ENCODE data around the gene BCKDHB.
A peak's percentile ranks its signal among the peaks of the same experiment; 100 is the strongest.
"Not testable (repeated sequence)": the region's sequence is repeated elsewhere in the genome, so short reads cannot be mapped to it uniquely, and the experiment has no call there.

BCKDHB gene

DNA sequence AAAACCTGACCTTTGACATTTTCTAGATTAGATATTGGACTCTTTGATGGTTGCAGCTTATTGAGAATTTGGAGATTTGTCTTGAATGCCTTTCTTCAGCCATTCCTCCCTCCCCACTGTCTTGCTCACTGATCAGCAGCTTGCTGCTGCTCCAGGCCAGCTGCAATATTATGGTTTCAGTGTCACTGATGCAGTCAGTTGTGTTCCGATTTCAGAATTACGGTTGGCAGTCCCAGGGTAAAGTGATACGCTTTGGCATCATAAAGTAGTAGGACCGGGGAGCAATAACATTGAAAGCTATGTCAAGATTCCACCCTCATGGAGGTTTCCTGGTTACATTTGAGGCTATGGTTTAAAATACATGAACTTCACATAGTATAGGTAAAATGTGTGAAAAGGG, 152.6 kb downstream of the BCKDHB start:
- no peak for DNase-seq (ENCODE audit: low read depth in 2 of 2)

DNA sequence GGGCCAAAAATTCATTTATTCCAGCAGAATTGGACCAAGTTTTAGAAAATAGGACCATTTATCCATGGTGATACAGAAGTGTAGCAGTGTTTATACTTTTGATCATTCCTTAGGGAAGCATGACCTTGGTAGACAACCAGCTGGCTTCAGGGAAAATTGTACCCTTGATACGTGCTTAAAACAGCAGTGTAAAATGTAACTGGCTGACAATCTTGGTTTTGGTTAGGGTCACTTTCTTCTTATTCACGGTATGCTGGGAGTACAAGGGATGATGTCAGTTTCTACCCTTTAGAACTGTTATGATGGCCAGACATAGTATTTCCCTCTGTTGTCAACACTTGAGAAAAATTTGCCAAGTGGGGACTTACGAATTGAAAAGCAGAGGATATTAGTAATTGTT, 157.1 kb downstream of the BCKDHB start:
- no peak for DNase-seq (ENCODE audit: low read depth in 2 of 2)

DNA sequence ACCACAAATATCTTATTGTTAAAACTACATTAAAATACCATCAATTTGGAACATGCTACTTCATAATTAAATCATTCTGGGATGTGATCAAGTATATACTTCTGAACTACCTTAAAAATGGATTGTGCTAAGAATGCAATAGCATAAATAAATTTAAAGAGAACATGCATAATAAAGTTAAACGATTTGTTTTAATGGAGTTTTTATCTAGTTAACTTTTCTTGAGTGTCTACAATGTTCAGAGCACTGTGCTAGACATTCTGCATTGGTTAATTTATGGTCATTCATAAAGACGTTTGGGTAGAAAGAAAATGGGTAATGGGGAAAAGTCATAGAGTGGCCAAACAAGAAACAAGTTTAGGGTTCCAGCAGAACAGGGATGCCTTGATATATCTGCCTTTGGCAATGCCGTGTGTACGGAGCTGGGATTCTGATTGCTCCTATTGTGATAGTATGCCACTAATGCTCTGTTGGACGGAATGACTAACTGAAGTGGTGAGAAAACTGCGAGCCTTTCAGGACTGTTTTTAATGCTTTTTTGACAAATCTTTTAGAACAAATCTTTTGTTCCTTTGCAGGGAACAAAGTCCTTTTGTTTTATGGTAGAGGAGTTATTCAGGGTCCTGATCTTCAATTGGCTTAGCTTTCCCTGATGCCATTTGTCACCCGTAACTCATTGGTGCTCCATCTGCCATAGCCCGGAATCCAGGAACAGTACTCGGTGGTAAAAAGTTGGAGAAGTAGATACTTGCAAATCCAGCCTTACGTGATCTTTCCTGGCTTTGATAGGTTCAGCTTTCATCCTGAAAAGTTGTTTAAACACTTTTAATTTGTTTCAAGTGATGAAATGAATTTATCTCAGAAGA, 162.6 kb downstream of the BCKDHB start:
- DNase-seq (ENCODE audit: low read depth in 2 of 2): no peak

DNA sequence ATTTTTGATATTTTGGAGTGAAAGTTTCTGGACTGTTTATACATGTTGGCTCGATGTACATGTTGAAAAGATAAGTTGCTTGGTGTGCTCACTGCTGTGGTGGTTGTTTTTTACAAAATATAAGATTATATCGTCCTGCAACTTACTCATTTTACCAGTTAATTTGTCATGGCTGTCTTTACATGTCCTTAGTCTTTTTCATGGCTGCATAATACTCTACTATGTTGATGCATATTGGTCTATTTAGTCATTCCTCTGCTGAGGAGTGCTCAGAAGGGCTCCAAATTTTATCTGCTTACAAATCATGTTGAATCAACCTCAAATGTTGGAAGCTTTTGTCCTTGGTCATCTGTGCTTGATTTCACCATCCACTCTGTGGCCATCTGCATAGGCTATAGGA, 164.6 kb downstream of the BCKDHB start:
- no peak for DNase-seq (ENCODE audit: low read depth in 2 of 2)

DNA sequence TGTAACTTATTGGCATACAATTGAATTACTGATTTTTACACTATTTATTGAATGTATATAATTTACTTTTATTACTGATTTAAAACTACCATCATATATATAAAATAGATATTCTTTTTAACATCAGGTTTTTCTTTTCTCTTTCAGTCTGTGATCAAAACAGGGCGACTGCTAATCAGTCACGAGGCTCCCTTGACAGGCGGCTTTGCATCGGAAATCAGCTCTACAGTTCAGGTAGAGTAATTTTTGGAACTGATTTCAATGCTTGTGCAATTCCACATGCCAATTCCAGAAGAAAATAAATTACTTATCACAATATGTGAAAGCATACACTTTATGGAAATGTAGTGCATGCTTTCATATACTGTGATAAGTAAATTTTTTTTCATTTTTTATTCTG, 166.5 kb downstream of the BCKDHB start:
- DNase-seq (ENCODE audit: low read depth in 2 of 2): no peak

DNA sequence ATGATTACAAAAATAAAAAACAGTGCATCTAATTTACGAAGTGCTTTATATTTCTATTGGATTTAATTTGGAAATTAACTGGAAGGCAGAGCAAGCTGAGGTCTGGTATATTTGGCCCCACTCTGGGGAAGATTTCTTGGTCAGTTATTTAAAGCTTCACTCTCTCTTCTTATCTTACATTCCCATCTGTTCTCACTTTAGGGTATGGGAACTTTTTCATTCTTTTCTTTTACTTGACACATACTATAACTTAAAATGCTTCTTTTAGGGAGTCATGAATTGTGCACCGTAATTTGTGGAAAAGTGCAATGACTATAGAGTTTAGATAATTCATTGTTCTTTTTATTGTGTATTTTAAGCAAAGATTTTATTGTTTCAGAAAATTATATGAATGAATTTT, 170.4 kb downstream of the BCKDHB start:
- peak in 1 of 2 experiments; percentile 20 for DNase-seq (ENCODE audit: low read depth in 2 of 2)

DNA sequence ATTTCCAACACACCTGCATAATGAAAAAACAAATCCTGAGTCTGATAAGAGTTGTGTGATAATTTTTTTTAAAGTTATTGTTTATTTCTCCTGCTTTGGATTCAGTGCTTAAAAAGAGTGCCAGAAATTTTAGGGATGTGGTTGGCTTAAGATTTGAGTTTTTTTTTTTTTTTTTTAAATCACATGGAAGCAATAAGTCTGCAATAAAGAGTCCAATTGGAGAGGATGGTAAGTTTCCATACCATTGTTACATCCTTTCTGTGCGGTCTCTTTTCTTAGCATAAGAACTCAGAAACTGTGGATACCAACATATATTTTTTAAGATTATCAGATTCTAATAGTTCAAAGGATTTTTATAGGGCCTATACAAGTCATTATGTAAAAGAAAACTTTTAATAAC, 171.0 kb downstream of the BCKDHB start:
- DNase-seq (ENCODE audit: low read depth in 2 of 2): no peak

DNA sequence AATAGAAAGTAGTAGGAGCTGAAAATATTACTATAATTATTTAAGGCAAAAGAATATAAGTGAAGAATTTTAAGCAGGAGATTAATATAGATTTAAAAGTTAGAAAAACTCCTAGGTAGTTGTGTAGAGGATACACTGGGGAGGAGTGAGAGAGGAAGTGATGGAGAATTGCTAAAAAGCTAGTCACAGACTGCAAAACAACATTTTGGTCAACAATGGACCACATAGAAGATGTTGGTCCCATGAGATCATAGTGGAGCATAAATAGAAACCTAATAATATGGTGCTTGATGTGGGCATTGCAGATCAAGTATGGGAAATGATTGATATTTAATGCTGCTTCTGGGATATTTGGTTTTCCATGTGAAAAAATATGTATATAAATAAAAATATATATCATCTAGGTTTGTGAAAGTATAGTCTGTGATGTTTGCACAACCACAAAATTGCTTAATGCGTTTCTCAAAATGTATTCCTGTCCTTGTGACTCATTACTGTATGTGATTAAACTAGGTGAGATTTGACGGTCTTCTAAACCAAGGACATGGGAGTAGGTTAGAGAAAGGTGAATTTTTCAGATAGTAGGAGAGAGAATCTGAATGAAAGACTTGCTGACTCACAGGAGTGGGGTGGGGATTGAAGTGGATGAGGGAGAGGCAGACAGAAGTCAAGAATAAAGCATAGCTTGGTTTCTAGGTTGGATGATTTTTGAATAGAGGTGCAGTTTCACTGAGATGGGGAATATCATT, 174.0 kb downstream of the BCKDHB start:
- DNase-seq (ENCODE audit: low read depth in 2 of 2): peak in 1 of 2 experiments; percentile 10

DNA sequence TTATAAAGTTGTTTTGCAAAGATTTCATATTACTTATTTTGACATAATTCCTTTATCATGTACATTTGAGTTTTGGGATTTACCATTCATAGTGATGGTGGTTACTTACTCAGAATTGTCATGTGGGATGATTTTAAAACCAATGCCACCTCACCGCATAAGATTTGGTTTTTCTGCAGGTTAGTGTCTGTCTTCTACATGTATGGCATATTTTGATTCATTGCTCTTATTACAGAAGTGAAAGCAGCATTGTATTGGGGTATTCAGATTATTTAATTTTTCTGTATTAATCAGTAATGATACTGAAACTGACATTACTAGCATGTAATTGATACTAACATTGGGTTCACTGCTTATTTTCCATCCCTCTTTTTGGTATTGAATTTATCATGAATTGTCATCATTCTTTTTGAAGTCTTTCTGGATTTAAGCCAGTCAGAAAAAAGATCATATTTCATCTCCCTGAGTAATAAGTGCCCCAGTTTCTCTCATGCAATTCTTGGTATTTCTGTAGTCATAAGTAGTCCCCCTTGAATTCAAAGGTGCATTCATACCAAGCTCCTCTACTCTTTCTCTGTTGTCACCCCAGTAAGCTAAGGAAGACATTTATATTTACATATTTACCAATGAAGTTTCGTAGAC, 176.6 kb downstream of the BCKDHB start:
- no peak for DNase-seq (ENCODE audit: low read depth in 2 of 2)

DNA sequence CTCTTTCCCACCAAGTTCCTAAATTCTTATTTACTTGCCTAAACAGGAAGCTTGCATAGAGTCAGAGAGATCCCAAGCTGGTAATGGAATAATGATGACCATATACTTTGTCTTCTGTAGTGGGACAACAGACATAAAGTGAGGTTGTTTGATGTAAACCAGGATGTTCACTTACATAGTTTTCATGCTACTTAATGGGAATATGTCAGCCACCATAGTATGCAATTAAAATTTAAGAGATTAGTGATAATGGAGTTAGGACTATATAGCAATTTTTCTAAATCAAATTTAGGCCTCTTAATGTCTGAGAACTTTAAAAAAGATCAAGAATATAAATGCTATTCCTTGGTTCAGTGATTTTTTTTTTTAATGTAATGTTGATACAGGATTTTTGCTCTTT, 180.6 kb downstream of the BCKDHB start:
- no peak for DNase-seq (ENCODE audit: low read depth in 2 of 2)

DNA sequence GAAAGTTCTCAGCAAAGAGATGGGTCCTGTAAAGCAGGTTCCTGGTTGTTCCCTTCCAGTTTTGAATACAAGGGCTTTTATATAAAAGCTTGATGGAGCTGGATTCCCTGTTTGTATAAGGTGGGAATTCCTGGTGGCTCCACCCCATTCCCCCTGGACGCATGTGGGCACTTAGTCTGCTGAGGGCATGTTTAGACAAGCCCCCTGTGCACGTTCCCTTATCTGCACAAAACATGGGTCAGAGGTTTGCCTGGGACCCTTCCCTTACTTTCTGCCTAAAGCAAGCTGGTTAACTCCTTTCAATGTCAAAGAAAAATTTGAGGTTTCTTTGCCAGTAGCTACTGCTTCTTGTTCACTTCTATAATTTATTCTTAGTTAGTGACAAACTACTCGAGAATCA, 181.1 kb downstream of the BCKDHB start:
- no peak for DNase-seq (ENCODE audit: low read depth in 2 of 2)

DNA sequence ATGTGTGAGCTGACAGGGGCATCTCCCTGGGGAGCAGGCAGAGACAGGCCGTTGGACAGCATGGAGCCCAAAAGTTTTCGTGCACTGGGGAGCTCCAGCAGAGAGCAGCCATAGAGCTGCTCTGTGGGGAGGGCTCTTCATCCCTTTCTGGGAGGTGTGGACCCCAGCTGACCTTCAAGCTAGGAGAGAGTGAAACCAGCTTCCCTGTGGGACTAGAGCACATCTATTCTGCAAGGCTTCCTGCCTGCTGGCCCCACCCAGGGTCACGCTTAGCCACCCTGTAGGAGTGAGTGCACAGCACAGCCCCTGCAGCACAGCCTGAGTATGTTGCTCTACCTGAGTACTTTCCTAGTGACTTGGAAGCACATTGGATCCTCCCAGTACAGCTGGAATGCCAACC, 183.3 kb downstream of the BCKDHB start:
- no peak for DNase-seq (ENCODE audit: low read depth in 2 of 2)

DNA sequence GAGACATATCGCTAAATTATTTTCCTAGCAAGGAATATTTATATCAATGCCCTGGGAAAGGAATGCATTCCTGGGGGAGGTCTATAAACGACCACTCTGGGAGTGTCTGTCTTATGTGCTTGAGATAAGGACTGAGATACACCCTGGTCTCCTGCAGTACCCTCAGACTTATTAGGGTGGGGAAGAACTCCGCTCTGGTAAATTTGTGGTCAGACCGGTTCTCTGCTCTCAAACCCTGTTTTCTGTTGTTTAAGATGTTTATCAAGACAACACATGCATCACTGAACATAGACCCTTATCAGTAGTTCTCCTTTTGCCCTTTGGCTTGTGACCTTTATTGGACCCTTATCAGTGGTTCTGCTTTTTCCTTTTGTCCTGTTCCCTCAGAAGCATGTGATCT, 188.1 kb downstream of the BCKDHB start:
- DNase-seq (ENCODE audit: low read depth in 2 of 2): not testable (repeated sequence)

DNA sequence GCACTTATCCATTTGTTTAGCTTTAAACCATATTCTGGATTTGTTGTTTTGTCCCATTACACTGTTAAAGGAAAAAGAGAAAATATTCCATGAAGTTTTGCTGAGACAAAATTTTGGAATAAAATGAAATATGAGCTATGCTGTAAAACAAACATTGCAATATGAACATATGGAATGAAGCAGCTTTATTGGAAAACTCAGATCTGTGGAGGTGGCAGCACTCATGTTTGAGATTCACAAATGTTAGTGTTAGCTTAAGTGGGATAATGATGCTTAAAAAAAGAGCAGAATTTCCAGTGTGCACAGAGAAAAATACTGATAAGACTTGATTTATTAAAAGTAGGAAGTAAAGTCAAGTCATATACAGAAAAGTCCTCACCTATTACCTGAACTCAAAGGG, 196.2 kb downstream of the BCKDHB start:
- DNase-seq (ENCODE audit: low read depth in 2 of 2): no peak

DNA sequence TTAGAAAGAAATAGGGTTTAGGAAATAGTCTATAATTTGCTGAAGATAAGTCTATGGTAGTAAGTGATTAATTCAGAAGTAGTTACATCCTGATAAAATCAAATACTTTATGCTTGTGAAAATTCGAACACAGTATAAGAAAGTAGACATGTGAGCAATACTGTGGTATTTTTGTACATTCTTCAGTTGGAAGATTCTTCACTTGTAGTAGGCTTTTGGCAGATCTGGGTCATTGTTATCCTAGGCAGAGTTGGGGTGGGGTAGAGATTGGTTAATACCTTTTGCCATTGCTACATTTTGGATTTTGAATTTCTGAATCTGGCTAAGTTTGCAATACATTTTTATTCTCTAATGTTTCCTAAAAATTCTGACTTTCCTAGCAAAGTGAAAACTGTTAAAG, 197.5 kb downstream of the BCKDHB start:
- DNase-seq (ENCODE audit: low read depth in 2 of 2): no peak

DNA sequence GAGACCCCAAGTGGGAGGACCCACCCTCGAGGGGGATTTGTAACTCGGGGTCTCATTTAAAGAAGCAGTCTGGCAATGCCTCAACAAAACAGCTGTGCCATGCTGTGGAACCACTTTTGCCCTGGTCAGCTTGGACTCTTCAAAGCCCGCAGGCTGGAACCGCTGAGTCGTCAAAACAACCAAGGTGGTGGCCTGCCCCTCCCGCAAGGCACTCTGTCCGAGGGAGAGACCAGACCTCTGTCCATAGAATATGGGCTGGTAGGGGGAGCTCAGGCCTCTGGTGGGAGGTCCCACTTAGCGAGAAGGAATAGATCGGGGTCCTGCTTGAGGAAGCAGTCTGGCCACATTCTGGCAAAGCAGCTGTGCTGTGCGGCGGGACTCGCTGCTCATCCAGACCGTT, 208.1 kb downstream of the BCKDHB start:
- no peak for DNase-seq (ENCODE audit: low read depth in 2 of 2)

DNA sequence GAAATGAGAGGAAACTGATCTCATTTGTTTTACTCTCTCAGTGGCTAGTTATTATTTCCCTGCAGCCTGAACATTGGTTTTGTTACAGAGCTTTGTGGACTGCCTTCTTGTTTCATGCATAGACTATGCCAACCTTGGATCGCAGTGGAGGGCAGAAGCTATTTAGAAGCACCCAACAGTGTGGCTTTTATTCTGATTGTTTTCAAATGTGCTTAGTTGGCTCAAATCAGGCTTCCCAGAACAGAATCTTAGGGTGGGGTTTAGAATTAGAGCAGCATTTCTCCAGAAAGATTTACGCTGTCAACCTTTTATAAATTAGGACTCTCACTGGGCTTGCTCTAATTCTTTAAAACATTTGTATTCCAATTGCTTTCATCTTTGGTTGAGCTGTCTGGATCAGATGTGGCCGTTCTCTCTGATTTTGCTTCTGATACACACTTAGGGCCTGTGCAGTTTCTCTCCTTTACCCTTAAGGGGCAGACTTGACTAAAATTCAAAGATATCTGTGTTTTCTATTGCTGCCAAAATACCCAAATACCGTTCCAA, 210.3 kb downstream of the BCKDHB start:
- peak in 1 of 2 experiments; percentile 51 for DNase-seq (ENCODE audit: low read depth in 2 of 2)

DNA sequence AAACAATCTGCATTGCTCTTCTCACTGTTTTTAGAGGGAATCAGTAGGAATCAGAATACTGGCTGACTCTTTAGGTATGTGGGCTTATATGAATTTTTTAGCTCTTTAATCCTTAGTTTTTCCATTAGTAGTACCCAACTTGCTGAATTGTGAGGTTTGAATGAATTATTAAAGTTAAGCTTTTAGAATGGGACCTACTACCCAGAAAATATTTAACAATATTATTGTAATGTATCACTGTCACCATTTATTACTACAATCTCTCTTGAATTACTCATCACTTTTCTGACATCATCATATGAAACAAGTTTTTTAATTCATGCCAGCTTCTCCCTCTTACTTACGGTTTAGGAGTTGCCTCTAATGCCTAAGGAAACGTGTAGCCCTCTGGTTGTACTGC, 212.7 kb downstream of the BCKDHB start:
- DNase-seq (ENCODE audit: low read depth in 2 of 2): peak; percentile 60 to 73

DNA sequence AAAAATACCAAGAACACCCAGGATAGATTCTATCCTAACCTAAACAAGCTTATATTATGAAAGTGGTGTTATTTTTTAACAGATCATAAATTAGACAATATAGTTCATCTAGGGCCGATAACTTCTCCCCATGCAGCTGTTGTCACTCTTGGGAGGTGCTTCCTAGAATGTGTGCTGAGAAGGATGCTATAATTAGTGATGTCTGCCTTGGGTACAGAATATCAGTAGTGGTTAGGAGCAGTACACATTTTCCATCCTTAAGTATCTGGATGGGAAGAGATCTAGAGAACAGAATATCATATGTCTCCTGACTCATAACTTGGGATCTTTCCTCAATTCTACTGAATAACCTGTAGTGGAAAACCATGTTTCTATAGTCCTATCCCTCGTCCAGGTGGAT, 214.5 kb downstream of the BCKDHB start:
- no peak for DNase-seq (ENCODE audit: low read depth in 2 of 2)

DNA sequence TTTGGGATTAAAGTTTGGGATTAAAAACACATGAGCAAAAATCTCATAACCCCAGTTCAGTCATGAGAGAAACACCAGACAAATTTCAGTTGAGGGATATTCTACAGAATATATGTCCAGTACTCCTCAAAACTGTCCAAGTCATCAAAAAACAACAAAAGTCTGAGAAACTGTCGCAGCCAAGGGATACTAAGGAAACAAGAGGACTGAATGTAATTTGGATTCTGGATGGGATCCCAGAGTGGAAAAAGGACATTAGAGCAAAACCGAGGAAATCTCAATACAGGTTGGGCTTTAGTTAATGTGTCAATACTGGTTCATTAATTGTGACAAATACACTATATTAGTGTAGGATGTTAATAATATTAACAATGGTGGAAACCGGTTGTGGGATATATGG, 219.3 kb downstream of the BCKDHB start:
- no peak for DNase-seq (ENCODE audit: low read depth in 2 of 2)

DNA sequence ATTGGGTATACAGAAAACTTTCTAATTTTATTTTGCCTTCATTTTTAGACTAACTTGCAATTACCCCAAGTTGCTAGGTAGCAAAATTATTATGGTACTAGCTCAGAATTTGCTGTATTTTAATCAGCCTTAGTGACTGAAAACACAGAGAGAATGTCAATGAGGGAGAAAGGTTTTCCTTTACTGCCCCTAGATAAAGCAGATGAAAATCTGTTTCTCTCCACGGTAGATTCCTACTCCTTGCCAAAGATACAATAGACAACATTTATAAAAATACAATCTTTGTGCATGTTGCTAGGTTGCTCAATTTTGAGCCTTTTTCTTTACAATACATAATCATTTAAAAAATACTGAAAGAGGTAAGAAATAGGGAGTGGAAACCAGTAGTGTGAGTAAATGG, 222.2 kb downstream of the BCKDHB start:
- DNase-seq (ENCODE audit: low read depth in 2 of 2): no peak

DNA sequence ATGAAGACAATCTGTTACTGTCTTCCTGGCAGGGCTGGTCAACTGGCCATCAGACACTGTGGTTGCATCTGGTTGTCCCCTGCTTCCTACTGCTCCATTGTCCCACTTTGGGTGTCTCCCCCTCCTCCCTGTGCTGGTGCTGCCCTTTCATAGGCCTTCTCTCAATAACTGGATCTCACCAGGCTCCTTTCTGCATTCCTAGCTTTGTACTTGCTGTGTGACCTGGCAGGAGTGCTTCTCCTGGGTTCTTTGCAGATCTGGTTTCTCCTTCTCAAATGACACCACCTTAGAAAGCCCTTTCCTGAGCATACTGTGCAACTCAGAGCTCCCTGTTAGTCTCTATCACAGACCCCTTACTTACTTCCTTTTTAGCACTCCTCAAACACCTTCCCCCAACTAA, 223.0 kb downstream of the BCKDHB start:
- DNase-seq (ENCODE audit: low read depth in 2 of 2): no peak
